GM20000 (cell line): ENCODE measurements around the gene ENDOG.
"Not testable (repeated sequence)": the region's sequence is repeated elsewhere in the genome, so short reads cannot be mapped to it uniquely, and the experiment has no call there.

Experiments used
- DNase-seq: peaks from one replicate; pipeline ENCODE4 v3.0.0; 2012; ENCODE audit warnings: low spot score
- CTCF ChIP-seq: IDR thresholded peaks from 2 replicates; pipeline ENCODE4 v1.5.1; 2012; ENCODE audit warnings: mild to moderate bottlenecking, control low read depth; ENCODE audit errors: extremely low read depth, missing control alignments

ENDOG gene

GRCh38 chr9:128863647-128864046, 45.3 kb downstream of the ENDOG start:
- peak; percentile 84 for DNase-seq
- TF ChIP-seq CTCF, result peak; percentile 97

GRCh38 chr9:128870128-128870940, 52.0 kb downstream of the ENDOG start:
- no peak for TF ChIP-seq CTCF

GRCh38 chr9:128870941-128871265, 52.6 kb downstream of the ENDOG start:
- DNase-seq, result not testable (repeated sequence)

More at GRCh38 chr9:128870128-128870940, 52.0 kb downstream of the ENDOG start:
- DNase-seq, result no peak
